Pancreas (tissue), 10 donors: Measurements from ENCODE around the gene ANKRD53. TPM values are rescaled to one million over a fixed set of nuclear protein-coding genes. Genes with fewer than 3 reads are reported as not detected.
"Not testable (repeated sequence)": the region's sequence is repeated elsewhere in the genome, so short reads cannot be mapped to it uniquely, and the experiment has no call there.

Experiments used
- ATAC-seq, 4 donors: fragments of 200-7000 bp; cut with Tn5 transposase; one replicate each; pipeline versions ENCODE4 v1.8.0 to v1.9.1; 2020; ENCODE audit warnings: mild to moderate bottlenecking in 4 of 4, moderate library complexity in 4 of 4
- DNase-seq, 6 donors: peaks; one replicate each; pipeline ENCODE4 v3.0.0-alpha.2; 2020
- FAIRE-seq: peaks from 2 replicates; lab custom pipeline; 2012; peaks lifted over from hg19 to GRCh38; lab: Jason Lieb, UNC
- H3K27ac ChIP-seq, 4 donors: fragments of 200-600 bp; sonication (generic); 1 replicate in 3 of 4; 2 replicates in 1 of 4; pipeline versions ENCODE4 v1.5.0 to v1.8.0; 2020
- H3K27me3 ChIP-seq, 4 donors: fragments of 200-600 bp; one replicate each; pipeline ENCODE4 v1.8.0; 2021
- H3K36me3 ChIP-seq, 3 donors: fragments of 200-600 bp; sonication (generic) in 1 of 3; one replicate each; pipeline versions ENCODE4 v1.5.0 to v1.8.0; 2020 to 2021
- H3K4me1 ChIP-seq, 3 donors: fragments of 200-600 bp; one replicate each; pipeline ENCODE4 v1.8.0; 2021
- H3K4me3 ChIP-seq, 4 donors: fragments of 200-600 bp; sonication (generic) in 2 of 4; one replicate each; pipeline versions ENCODE4 v1.5.0 to v1.8.0; 2020 to 2021
- H3K9me3 ChIP-seq, 4 donors: fragments of 200-600 bp; one replicate each; pipeline ENCODE4 v1.8.0; 2021
- CTCF ChIP-seq, 4 donors: fragments of 200-600 bp; sonication (generic) in 3 of 4; IDR thresholded peaks; one replicate each; pipeline versions ENCODE4 v1.5.0 to v1.8.0; 2021; ENCODE audit warnings: antibody characterized with exemption in 4 of 4
- WGBS, 2 donors: extraction: QIAGEN DNeasy Blood & Tissue Kit; methylation state at CpG; one replicate each; pipeline ENCODE4 v1.1.7; 2013; 5-methylcytosine and 5-hydroxymethylcytosine counted together
- intact Hi-C, 3 donors: fragments of 100-400 bp; cut with DNase I; formaldehyde crosslinking; loops; one replicate each; pipeline versions ENCODE4 v1.11.1 to v1.14.2; 2022
- polyA plus RNA-seq, 2 donors: library from polyadenylated mRNA; stranded (reverse); fragments of 200-250 nt; gene quantifications; one replicate each; pipeline ENCODE4 v1.2.3, GENCODE V29; 2013
- total RNA-seq, 6 donors: library from RNA; stranded (reverse); fragmentation: NEBNext Ultra II Directional in 4 of 6; extraction: Animal tissue kit (Norgen Biotek cat#: 25700) in 4 of 6; gene quantifications; one replicate each; pipeline versions ENCODE4 v1.2.1 to v1.2.4, GENCODE V29; 2021 to 2023
- donor health status: healthy with polysubstance abuse.
- donor health status: DM: no; HTN: no; CAD: no; lungs with moderate emphysema.
- donor health status: DM: no; HTN: no; CAD: no.
- donor health status: control.
- donor health status: control.
- donor health status: Bipolar disorder and iron deficiency.
- donor health status: DM: yes; HTN: yes; CAD: no.
- donor health status: DM: no; HTN: no; CAD: no.
- donor health status: DM: no; HTN: no; CAD: no.
- donor health status: DM: yes; HTN: yes; CAD: no.

ANKRD53 gene
- total and polyA plus RNA-seq, 8 donors: 3.5 to 10.2 (median 6.8) TPM

- Histone ChIP-seq H3K27me3 (no peaks in the 10 kb centered on the region), H3K4me3 (peak within 1 kb of the TSS; percentile 93 to 100 (median 96)), H3K27ac (peak within 1 kb of the TSS; percentile 39 to 74 (median 56)), H3K9me3 (no peaks in the 10 kb centered on the region), H3K4me1 (peaks cover 0 to 12% (median 8%) of the 10 kb centered on the region in 3 donors), H3K36me3 (no peaks in the 10 kb centered on the region)
- DNase-seq: peak; percentile 88 to 97 (median 92)
- WGBS, 2 donors: 0% methylated on average over 44 to 65 of the region's 65 CpGs
- TF ChIP-seq CTCF (IDR thresholded peaks at IDR 0.05): peak; percentile 40 to 71 (median 64)
- FAIRE-seq: no peak
- ATAC-seq: peak; percentile 97 to 99 (median 98)
- intact Hi-C loops: no loop called here
Observed at GRCh38 chr2:70994699-70995425, 16.4 kb downstream of the ANKRD53 start, which contains the start of gene TEX261. TEX261 (minus strand) TSS chr2:70994873; CDS start chr2:70994757, 116 bp downstream.

GRCh38 chr2:70995426-70995729 lies 16.9 kb downstream of the ANKRD53 start:
- Histone ChIP-seq H3K4me3 (peak overlapping the region; percentile 93 to 100 (median 96)), H3K27ac (peak overlapping the region; percentile 25 to 74 (median 46)), H3K9me3 (no peaks in the 10 kb centered on the region), H3K36me3 (no peaks in the 10 kb centered on the region), H3K27me3 (no peaks in the 10 kb centered on the region), H3K4me1 (peaks cover 0 to 12% (median 8%) of the 10 kb centered on the region in 3 donors)
- DNase-seq (peak in 3 of 6 donors; percentile 27 to 49 (median 42)), FAIRE-seq (no peak), ATAC-seq (peak; percentile 59 to 85 (median 72))
- intact Hi-C loops: no loop called here
- peak in 2 of 4 donors; percentile 10 to 26 for TF ChIP-seq CTCF (IDR thresholded peaks at IDR 0.05)
- 1 to 2% methylated on average over 11 of the region's 11 CpGs for WGBS, 2 donors

GRCh38 chr2:70998885-70999284 lies 20.5 kb downstream of the ANKRD53 start:
- H3K4me1 ChIP-seq, H3K36me3 ChIP-seq, H3K4me3 ChIP-seq, DNase-seq, H3K9me3 ChIP-seq, ATAC-seq, FAIRE-seq, H3K27ac ChIP-seq, intact Hi-C loops, H3K27me3 ChIP-seq: not testable (repeated sequence)
- 79% methylated on average over 4 of the region's 4 CpGs for WGBS, 2 donors

GRCh38 chr2:70999362-70999761 lies 20.9 kb downstream of the ANKRD53 start:
- no peaks in the 10 kb centered on the region for H3K27me3 ChIP-seq
- no peak overlapping the region for H3K27ac ChIP-seq
- 66 to 83% methylated on average over 2 of the region's 2 CpGs for WGBS, 2 donors
- no peak for ATAC-seq
- intact Hi-C loops: no loop called here
- no peak for FAIRE-seq
- no peaks in the 10 kb centered on the region for H3K36me3 ChIP-seq
- no peak for DNase-seq
- no peaks in the 10 kb centered on the region for H3K9me3 ChIP-seq
- no peak for TF ChIP-seq CTCF (IDR thresholded peaks at IDR 0.05)
- H3K4me1 ChIP-seq: no peaks in the 10 kb centered on the region
- H3K4me3 ChIP-seq: no peak overlapping the region

GRCh38 chr2:70999931-71000330 lies 21.5 kb downstream of the ANKRD53 start:
- H3K36me3 ChIP-seq, intact Hi-C loops, H3K4me1 ChIP-seq, FAIRE-seq, H3K27me3 ChIP-seq, H3K27ac ChIP-seq, DNase-seq, H3K4me3 ChIP-seq, H3K9me3 ChIP-seq, ATAC-seq: not testable (repeated sequence)
- WGBS, 2 donors: 84 to 87% methylated on average over 10 of the region's 10 CpGs
